ENCODE results near the gene PAX3. TPM values are rescaled to one million over a fixed set of nuclear protein-coding genes. Genes with fewer than 3 reads are reported as not detected.

The PAX3 gene
- total and polyA plus RNA-seq, 2 of the 13 experiments (the other 11 are each of a cell fraction or from before 2014, with no cell fraction given), result 0.07 TPM; not detected in 1

DNA sequence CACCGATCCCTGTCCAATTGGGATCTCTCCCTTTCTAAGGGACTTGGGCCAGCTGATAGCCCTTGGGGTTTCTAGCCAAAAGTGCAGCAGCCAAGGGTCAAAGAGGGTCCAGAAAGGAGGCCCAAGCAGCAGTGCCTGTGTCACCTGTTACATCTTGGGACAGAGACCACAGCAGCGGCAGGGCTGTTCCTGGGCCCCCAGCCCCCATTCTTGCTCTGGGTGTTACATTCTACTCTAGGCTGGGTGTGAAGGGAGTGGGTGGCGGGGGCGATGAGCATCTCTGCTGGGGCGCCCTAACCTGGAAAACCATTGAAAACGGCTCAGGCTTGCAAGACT is 1.2 kb downstream of the PAX3 start:
- H3K27ac ChIP-seq (ENCODE audit: extremely low read length, insufficient read depth, low read length), result no peak overlapping the region
- no peaks in the 10 kb centered on the region for H3K79me2 ChIP-seq (ENCODE audit: insufficient read depth, low read length)
- ChIA-PET CTCF (ENCODE audit: low intra/inter-chr PET ratio, low total read pairs) (no interaction called here), POLR2A (no interaction called here)
- H3K9ac ChIP-seq (ENCODE audit: insufficient read depth, low read depth, low read length), result no peak overlapping the region
- WGBS (ENCODE audit: low lambda C conversion rate), result 26% methylated on average over 6 of the region's 6 CpGs
- H3K4me3 ChIP-seq (replicated peaks in 1 of 3; ENCODE audit: insufficient read depth in 1 of 3, low read depth in 2 of 3, low read length in 3 of 3), result no peak overlapping the region
- H3K4me1 ChIP-seq (ENCODE audit: insufficient read depth, low read length), result no peaks in the 10 kb centered on the region
- no peak overlapping the region for H3K4me2 ChIP-seq (ENCODE audit: low read depth, low read length)
- no peaks in the 10 kb centered on the region for H3K36me3 ChIP-seq (replicated peaks in 1 of 2; ENCODE audit: control insufficient read depth in 1 of 2, insufficient read depth in 2 of 2, low read length in 2 of 2)
- DNase-seq (ENCODE audit: low spot score) (no peak), ATAC-seq (no peak), FAIRE-seq (no peak)
- in situ Hi-C loops (cut with HindIII; ENCODE audit: extremely low pct_ligation_motif_present, low pct_unique_long_range_greater_than_20kb) (no loop called here), intact Hi-C loops (cut with micrococcal nuclease; ENCODE audit: unreplicated experiment) (no loop called here)
- peaks cover 35 to 99% of the 10 kb centered on the region in 2 experiments for H3K27me3 ChIP-seq (ENCODE audit: control insufficient read depth in 1 of 2, insufficient read depth in 2 of 2, low read length in 2 of 2)
- H2AFZ ChIP-seq (ENCODE audit: low read length), result no peak overlapping the region
- H4K20me1 ChIP-seq (ENCODE audit: insufficient read depth, low read length), result no peaks in the 10 kb centered on the region; the same call in 1 of the 2 replicates
- no TSS peak for BruUV-seq (replicated peaks)
- no peaks in the 10 kb centered on the region for H3K9me3 ChIP-seq (ENCODE audit: low read length)
- TF ChIP-seq MXD4 (CRISPR knock-in tag; IDR thresholded peaks at IDR 0.05) (no peak), U2AF2 (IDR thresholded peaks at IDR 0.05; ENCODE audit: low read depth, low read length) (no peak), ZNF510 (CRISPR knock-in tag; IDR thresholded peaks at IDR 0.05; ENCODE audit: low read depth) (no peak), HCFC1 (IDR thresholded peaks at IDR 0.05; ENCODE audit: low read depth, low read length) (no peak), ZNF614 (CRISPR knock-in tag; IDR thresholded peaks at IDR 0.05; ENCODE audit: borderline replicate concordance) (no peak), ARNT2 (CRISPR knock-in tag; IDR thresholded peaks at IDR 0.05; ENCODE audit: low read depth) (no peak), CC2D1A (CRISPR knock-in tag; IDR thresholded peaks at IDR 0.05) (no peak), FOSL2 (CRISPR knock-in tag; IDR thresholded peaks at IDR 0.05) (no peak), POLR2A (IDR thresholded peaks at IDR 0.05; ENCODE audit: insufficient read depth in 1 of 2, low read depth in 2 of 2, low read length in 2 of 2) (no peak), ZNF276 (CRISPR knock-in tag; IDR thresholded peaks at IDR 0.05; ENCODE audit: low read depth) (no peak), KDM2A (CRISPR knock-in tag; IDR thresholded peaks at IDR 0.05; ENCODE audit: borderline replicate concordance, low read depth) (no peak), ZNF274 (CRISPR knock-in tag; IDR thresholded peaks at IDR 0.05) (no peak), CTCF (CRISPR knock-in tag; IDR thresholded peaks at IDR 0.05) (no peak), RFXANK (CRISPR knock-in tag; IDR thresholded peaks at IDR 0.05) (no peak), ZGPAT (CRISPR knock-in tag; IDR thresholded peaks at IDR 0.05) (no peak)
- TF ChIP-seq, protein P1, sequence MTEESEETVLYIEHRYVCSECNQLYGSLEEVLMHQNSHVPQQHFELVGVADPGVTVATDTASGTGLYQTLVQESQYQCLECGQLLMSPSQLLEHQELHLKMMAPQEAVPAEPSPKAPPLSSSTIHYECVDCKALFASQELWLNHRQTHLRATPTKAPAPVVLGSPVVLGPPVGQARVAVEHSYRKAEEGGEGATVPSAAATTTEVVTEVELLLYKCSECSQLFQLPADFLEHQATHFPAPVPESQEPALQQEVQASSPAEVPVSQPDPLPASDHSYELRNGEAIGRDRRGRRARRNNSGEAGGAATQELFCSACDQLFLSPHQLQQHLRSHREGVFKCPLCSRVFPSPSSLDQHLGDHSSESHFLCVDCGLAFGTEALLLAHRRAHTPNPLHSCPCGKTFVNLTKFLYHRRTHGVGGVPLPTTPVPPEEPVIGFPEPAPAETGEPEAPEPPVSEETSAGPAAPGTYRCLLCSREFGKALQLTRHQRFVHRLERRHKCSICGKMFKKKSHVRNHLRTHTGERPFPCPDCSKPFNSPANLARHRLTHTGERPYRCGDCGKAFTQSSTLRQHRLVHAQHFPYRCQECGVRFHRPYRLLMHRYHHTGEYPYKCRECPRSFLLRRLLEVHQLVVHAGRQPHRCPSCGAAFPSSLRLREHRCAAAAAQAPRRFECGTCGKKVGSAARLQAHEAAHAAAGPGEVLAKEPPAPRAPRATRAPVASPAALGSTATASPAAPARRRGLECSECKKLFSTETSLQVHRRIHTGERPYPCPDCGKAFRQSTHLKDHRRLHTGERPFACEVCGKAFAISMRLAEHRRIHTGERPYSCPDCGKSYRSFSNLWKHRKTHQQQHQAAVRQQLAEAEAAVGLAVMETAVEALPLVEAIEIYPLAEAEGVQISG (CRISPR knock-in tag; IDR thresholded peaks at IDR 0.05), result no peak
- TF ChIP-seq, protein P2, sequence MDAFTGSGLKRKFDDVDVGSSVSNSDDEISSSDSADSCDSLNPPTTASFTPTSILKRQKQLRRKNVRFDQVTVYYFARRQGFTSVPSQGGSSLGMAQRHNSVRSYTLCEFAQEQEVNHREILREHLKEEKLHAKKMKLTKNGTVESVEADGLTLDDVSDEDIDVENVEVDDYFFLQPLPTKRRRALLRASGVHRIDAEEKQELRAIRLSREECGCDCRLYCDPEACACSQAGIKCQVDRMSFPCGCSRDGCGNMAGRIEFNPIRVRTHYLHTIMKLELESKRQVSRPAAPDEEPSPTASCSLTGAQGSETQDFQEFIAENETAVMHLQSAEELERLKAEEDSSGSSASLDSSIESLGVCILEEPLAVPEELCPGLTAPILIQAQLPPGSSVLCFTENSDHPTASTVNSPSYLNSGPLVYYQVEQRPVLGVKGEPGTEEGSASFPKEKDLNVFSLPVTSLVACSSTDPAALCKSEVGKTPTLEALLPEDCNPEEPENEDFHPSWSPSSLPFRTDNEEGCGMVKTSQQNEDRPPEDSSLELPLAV (CRISPR knock-in tag; conservative IDR thresholded peaks at IDR 0.05; ENCODE audit: low read depth), result no peak
